NCI-H1417 treated with DMSO at 0.1 percent for 48 hours (cell line): Measurements from ENCODE around the gene CYTH1.

Experiments used
- DNase-seq: peaks from one replicate; lab custom pipeline; 2025; lab: John Stamatoyannopoulos, UW

The CYTH1 gene, protein sequence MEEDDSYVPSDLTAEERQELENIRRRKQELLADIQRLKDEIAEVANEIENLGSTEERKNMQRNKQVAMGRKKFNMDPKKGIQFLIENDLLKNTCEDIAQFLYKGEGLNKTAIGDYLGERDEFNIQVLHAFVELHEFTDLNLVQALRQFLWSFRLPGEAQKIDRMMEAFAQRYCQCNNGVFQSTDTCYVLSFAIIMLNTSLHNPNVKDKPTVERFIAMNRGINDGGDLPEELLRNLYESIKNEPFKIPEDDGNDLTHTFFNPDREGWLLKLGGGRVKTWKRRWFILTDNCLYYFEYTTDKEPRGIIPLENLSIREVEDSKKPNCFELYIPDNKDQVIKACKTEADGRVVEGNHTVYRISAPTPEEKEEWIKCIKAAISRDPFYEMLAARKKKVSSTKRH

DNA sequence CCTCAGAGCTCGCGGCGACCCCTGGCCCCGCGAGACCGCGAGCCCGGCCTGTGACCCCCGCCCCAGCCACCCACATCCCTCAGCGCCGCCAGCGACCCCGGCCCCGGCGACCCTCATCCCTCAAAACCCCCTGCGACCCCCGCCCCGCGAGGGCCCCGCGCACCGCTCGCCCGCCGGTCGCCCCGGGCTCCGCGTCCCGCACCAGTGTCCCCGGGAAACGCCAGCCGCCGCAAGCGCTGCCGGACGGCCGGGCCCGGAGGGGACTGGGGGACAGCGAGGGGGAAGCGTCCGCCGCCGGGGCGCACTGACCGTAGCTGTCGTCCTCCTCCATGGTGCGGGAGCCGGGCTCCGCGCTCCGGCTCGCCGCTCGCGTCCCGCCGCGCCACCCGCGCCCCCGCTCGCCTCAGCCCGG, at the start of gene CYTH1:
TSS of gene CYTH1 (minus strand) at position 381 of the 412 bp plus-strand sequence. CDS start at position 331, 50 bp downstream.
- DNase-seq = no peak

DNA sequence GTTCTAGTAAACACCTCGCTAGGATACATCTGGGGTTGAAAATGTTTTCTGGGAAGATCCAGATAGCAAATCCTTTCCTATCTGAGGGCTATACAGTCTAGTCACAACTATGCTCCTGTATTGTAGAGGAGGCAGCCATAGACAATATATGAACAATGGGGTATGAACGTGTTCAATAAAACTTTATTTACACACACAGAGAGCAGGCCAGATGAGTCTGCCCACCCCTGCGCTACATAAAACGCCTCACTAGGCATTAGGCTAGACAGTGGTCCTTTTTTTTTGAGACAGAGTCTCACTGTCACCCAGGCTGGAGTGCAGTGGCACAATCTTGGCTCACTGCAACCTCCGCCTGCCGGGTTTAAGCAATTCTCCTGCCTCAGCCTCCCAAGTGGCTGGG, 47.4 kb upstream of the CYTH1 start:
- no peak for DNase-seq

DNA sequence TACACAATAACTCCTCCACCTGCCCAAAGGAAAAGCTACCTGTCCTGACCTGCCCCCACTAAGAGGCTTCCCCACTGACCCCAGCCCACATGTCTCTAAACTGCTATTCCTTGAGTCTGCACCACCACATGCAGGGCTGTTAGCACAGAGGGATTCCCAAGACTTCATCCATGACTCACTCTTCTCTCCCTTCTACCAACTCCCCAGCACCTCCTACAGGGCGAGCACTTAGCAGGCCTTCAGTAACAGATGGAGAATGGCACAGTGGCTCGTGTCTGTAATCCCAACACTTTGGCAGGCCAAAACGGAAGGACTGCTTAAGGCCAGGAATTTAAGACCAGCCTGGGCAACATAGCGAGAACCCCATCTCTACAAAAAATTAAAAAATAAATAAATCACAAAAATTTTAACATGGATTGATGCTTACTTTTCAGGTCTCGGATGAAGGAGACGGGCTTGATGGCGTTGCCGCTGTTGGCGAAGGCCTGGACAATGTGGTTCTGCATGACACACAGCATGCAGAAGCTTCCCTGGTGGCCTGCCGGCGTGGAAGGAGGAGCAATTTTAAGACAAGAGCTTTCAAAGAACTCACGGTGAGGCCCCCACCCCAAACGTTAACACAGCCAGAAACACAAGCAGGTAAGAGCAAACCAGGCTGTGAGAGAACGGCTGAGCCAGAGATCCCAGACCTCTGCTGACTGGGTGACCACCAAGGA, 46.6 kb upstream of the CYTH1 start:
- DNase-seq = no peak

DNA sequence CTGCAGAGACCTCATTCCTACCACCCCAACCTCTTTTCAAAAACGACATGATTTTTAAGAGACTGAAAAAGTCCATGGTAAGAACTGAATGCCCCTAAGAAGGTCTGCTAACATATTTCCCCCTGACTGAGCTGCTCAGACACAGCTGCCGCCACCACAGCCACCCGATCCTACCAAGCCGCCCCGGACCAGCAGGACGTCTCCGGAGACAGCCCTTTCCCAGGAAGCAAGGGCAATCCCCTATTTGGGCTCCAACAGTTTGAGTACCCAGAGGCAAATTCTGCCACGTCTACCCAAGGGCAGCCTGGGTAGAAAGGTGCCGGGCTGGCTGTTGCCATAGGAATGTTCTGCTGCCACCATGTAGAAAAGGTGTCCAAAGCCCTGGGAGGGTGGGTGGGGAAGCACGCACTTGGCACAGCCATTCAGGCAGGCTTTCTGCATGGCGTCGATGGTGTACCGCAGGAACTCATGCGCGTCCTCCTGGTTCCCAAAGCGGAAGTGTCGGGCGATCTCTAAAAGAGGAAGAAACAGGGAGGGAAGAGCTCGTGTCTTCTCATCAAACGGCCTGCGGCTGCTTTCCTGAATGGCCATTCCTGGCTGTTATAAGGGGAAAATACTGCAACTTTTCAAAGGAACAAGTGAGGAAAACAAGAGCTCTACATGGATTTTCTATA, 44.9 kb upstream of the CYTH1 start:
- no peak for DNase-seq

DNA sequence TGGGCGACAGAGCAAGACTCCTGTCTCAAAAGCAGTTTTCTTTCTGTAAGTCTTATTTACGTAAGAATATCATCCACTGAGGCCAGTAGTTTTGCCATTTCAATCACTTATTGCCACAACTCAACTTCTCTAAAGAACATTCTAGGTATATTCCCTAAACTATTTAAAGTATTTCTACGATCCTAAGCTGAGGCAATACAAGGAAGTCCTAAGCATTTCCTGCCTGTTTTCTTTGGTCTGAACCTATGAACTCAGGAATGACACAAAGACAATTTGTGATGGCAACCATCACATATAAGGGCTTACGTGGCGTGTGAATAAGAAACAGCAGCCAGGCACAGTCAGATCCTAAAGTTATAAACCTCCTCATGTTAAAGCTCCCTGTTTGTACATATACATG, 44.3 kb upstream of the CYTH1 start:
- DNase-seq = no peak

DNA sequence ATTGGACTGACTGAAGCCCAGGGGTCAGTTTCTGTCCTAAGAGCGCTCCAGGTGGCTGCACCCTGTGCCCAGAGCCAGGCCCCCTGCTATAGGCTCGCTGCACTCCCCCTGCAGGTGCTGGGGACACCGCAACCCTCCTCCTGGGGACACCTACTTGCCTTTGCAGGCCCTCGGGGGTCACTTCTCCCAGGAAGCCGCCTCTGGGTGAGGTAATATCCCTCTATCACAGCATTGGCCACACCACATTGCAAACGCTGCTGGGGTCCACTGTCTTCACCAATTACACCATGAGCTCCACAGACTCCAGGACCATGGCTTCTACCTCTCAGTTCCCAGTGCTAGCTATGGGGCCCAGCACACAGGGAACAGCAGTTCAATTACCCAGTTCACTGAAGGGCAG, 43.6 kb upstream of the CYTH1 start:
- no peak for DNase-seq

DNA sequence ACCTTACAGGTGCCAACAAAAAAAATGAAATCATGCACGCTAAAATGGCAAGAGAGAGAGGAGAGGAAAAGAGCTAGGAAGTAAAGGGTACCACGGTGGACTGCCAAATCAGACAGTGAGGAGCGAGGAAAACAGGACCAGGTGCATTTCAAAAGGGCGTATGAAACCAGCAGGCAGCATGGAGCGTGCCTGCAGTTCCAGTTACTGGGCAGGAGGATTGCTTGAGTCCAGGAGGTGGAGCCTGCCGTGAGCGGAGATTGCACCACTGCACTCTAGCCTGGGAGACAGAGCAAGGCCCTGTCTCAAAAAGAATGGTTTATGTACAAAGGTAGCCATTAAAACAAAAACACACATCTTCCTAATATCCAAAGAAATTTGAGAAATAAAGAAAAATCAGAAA, 42.2 kb upstream of the CYTH1 start:
- no peak for DNase-seq

DNA sequence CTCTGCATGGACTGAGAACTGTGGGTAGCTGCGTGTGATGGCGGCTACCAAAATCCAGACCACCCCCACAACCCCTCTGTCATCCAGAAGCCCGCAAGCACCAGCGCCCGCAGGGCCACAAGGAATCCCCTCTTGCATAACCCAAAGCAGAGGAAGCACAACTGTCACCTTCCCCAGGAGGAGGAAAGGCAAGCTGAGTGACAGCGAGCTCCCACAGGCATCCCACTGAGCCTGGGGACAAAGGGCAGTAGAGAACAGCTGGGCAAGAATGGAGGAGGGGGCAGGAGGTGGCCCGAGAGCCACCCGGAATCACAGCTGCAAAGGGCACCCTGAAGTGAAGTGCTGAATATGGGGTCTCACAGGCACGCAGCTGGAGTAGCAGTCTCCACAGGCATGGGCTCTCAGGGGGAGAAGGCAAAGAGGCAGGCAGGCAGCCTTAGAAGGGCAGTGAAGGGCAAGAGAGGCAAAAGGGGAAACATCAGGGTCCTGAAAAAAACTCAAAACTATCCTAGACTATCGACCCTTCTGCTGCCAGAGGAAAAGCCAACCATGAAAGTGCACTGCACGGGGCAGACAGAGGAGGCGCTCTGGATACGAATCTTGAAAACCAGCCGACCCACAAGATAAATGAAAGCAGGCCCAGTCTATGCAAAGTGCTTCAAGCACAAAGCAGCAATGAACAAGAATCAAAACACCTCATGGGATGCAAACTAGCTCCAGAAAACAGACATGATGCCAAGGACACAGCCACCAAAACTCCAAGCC, 41.4 kb upstream of the CYTH1 start:
- DNase-seq = no peak

DNA sequence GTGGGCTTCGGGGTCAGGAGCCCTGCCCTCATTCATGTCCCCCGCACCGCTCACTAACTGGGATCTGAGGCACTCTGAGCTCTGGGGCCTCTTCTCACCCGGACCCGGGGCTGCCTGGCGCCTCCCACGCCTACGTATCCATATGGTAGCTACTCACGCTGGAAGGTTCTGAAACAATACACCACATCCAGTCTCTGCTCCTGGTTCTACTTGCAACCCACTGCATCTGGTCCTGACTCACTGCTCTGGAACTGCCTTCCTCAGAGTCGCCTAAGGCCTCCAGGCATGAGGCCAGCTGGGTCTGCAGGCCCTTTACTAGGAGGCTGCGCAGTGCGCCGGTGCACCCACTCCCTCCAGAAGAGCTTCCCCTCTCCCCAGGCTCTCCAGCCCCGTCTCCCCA, 40.5 kb upstream of the CYTH1 start:
- no peak for DNase-seq

DNA sequence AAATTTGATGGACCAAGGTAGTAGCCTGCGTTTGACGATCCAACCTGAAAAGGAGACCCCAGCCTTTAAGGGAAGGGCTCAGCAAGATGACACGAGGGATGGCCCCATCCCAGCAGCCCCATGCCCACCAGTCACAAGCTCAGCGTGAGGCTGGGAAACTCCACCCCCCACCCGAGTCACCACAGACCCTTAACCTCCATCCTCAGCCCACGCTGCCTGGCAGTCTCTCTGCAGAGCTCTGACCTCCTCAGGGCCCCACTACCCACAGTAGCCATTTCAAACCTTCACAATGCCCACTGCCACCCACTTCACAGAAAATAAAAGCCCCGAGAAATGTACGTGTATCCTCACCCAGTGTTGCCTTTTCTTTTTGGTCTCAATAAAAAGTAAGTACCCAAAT, 39.9 kb upstream of the CYTH1 start:
- DNase-seq = no peak

DNA sequence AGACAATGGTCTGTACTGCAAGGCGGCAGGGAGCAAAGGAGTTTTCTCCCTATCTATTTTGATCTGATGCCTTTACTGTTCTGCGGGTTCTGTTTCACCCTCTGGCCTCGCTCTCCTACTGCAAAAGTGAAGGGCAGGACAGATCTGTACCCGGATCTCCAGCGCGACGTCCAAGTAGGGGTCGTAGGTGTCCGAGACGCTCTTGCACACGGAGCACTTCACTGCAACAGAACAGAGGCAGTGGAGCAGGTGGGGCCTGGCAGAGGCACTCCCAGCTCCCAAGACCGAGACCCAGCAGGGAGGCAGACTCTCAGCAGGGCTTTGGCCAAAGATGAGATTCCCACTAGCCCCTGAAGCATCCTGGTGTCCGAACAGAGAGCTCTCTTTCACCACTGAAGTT, 38.8 kb upstream of the CYTH1 start:
- no peak for DNase-seq

DNA sequence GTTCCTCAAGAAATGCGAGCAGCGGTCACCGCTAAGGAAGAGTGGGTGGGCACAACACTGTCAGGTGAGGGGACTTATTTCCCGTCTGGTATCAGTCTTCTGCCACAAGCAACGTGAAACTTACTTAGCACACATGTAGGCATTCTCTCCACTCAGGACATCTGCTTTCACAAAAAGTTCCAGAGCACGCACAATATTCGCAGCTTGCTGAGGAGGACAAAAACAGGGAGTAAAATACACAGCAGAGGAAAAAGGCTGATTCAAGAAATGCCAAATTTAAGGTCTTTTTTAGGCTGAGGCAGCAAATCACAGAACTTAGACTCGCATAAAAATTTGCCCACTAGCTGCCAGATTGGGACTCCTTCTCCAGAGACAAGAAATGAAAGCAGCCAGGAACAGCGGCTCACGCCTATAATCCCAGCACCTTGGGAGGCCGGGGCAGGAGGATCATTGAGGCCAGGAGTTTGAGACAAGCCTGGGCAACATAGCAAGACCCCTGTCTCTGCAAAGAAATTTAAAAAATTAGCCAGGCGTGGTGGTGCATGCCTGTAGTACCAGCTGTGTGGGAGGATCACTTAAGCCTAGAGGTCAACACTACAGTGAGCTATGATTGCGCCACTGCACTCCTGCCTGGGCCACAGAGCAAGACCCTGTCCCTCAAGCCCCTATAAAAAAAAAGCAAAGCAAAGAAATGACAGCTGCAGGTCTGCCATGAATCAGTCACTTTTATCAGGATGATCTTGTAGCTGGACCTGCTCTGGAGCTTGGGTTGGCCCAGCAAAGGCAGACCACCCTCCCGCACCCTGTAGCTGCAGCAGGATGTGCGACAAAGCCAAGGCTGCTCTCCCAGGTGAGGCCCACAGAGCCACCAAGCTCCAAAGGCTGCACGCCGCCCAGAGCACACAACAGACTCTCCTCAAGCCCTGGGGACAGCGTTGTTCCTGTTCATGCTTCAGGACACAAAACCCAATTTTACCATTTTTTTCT, 38.0 kb upstream of the CYTH1 start:
- no peak for DNase-seq

DNA sequence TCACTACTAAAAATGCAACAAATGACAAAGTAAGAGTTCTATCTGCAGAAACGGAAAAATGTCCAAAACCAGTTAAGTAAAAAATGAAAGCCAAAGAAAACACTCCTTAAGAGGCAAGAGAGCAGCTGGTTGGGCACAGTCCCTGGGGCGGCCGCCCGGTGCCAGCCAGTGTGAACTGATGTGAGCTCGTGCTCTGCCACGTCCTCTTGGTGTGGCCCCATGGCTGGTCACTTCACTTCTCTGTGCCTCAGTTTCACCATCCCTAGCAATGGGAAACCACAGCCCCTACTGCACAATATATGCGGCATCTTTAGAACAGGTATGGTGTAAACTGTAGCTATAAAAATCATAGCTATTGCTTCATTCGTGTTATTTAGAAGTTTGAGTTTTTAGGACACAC, 37.3 kb upstream of the CYTH1 start:
- no peak for DNase-seq

DNA sequence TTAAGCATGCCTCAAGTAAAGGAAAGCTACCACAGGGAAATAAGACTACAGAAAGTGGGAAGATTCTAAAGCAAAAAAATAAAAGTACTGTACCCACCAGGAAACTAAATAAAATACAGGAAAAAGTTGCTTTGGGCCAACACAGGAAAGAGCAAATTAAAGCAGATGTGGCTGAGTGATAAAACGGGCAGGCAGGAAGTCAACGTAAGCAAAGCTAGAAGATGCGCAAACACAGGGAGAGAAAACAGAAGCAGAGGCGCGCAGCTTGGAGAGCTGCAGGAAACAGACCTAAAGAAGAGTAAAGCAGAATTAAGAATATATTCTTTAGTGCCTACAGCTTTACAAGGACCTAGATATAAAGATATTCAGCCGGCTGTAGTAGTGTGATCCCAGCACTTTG, 36.9 kb upstream of the CYTH1 start:
- DNase-seq = no peak

DNA sequence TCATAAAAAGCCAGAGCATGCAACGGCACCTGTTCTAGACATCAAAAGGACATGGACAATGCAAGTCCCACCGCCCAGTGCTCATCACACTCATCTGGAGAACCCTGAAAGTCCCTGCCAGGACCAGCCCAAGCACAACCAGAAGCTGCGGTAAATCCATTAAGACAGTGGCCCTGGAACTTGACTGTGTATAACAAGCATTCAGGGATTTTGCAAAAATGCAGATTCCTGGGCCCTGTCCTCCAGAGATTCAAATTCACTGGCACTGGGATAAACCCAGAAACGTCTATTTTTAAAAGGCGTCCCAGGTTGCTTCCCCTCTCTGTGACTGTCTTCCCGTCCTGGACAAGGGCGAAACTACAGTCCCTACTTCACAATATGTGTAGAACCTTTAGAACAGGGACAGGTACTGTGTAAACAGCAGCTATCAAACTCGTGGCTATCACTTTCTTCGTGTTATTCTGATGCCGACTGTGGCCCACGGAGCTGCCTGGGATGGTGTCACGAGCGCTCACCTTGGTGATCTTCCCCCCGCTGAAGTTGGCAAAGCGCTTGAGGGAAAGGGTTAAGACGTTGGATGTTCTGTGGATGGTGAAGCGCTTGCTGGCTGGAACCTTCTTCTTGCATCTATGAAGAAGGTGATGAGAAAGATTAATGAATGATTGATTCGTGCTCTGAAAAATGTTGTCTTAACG, 36.2 kb upstream of the CYTH1 start:
- DNase-seq = no peak

DNA sequence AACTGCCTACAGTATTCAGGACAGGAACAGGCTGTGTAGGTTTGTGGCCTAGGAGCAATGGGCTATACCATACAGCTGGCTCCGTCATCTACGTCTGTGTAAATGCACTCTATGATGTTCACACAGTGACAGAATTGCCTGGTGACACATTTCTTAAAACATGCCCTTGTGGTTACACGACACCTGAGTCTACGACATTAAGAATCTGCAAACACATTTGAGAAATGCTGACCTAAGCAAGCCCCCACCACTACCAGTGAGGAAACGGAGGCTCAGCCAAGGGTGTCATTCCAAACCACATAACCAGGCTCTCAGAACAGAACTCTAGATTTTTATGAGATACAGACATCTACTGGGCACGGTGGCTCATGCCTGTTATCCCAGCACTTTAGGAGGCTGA, 35.0 kb upstream of the CYTH1 start:
- DNase-seq = no peak

DNA sequence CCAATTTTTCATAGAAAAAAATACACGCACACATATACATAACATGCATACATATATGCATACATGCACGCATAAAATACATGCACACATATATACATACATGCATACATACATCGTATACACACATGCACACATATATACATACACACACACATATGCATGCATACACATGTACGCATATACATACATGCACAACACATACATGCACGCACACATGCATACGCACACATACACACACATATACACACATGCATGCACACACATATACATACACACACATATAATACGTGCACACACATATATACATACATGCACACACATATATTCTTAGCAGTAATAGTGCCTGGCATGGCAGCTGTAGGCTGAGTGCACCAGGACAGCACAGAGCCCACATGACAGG, 33.6 kb upstream of the CYTH1 start:
- no peak for DNase-seq

DNA sequence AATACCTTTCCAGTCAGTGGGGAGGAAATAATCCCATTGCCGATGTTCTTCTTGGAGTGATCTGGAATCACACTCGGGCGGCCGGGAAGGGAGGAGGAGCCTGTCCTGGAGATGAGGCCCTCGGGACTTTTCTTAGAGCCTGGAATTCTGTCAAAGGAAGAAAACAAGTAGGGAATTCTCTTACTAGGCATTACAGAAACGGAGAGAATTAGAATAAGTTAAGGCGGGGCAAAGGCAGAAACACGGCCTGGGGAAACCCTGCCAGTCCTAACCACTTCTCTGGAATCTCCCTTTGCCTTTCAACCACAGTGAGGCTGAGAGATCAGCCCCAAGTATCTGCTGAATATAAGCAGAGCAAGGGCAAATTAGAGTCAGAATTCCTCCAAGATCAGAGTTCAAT, 30.8 kb upstream of the CYTH1 start:
- no peak for DNase-seq

DNA sequence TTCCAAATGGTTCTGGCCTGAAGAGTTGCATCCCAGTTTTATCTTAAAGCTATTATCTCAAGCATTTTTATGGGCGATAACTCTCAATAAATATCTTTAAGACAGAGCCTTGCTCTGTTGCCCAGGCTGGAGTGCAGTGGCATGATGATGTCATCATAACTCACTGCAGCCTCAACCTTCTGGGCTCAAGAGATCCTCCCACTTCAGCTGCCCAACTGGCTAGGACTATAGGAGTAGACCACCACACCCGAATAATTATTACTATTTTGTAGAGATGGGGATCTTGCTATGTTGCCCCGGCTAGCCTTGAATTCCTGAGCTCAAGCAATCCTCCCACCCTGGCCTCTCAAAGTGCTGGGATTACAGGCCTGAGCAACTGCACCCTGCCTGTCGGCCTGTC, 26.1 kb upstream of the CYTH1 start:
- DNase-seq = no peak

DNA sequence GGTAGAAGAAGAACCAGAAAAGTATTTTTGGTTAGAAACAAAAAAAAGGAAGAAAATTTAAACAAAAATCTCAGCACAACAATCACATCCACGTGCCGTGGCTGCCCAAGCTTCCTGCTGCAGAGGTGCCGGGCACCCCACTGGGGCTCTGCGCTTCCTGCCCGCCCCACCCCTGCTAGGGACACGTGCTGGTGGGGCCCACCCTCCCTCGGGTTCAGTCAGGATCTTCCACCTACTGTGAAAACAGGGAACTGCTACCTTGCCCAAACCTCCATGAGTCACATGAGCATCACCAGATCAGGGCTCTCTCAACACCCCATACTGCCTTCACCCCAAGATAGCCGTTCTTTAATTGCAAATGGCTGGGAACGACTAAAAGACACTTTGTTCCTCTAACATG, 24.4 kb upstream of the CYTH1 start:
- DNase-seq = no peak

DNA sequence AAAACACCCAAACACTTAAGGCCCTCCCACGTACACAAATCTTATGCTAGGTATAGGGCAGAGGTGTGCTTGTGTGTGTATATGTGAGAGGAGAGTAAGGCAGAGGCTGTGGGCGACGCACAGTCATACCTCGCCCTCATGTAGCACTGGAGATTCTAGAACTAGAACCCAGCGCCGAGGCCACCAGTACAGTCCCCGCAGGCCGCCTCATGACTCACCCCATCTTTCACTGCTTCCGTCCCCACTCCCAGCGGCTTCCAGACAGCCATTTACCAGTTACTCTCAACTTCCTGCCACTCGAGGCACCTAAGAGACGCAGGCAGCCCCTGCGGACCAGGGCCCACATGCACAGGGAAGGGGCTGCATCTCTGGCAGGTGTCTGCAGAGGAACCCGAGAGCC, 23.2 kb upstream of the CYTH1 start:
- DNase-seq = no peak
